ENCODE measurements around the gene MAP3K15.
"Not testable (repeated sequence)": the region's sequence is repeated elsewhere in the genome, so short reads cannot be mapped to it uniquely, and the experiment has no call there.

GRCh38 chrX:19422661-19423060, 92.6 kb downstream of the MAP3K15 start:
- TF ChIP-seq CTCF, POLR2A (IDR thresholded peaks at IDR 0.05): not testable (repeated sequence)
